ENCODE data around the gene PRUNE2.

PRUNE2 gene

GRCh38 chr9:76898786-76899185 is 7.1 kb downstream of the PRUNE2 start:
- DNase-seq (ENCODE audit: low spot score) = no peak

- DNase-seq (ENCODE audit: low spot score) = no peak
Measured at GRCh38 chr9:76897804-76898525, 7.9 kb downstream of the PRUNE2 start.

GRCh38 chr9:76896035-76896434 is 9.9 kb downstream of the PRUNE2 start:
- DNase-seq (ENCODE audit: low spot score) = no peak

GRCh38 chr9:76895186-76895585 is 10.7 kb downstream of the PRUNE2 start:
- no peak for DNase-seq (ENCODE audit: low spot score)

- no peak for DNase-seq (ENCODE audit: low spot score)
Measured at GRCh38 chr9:76894198-76894597, 11.7 kb downstream of the PRUNE2 start.

- no peak for DNase-seq (ENCODE audit: low spot score)
Measured at GRCh38 chr9:76893395-76893932, 12.4 kb downstream of the PRUNE2 start.

GRCh38 chr9:76891874-76892273 is 14.0 kb downstream of the PRUNE2 start:
- DNase-seq (ENCODE audit: low spot score) = no peak

- no peak for DNase-seq (ENCODE audit: low spot score)
Measured at GRCh38 chr9:76891279-76891678, 14.6 kb downstream of the PRUNE2 start.

- DNase-seq (ENCODE audit: low spot score) = no peak
Measured at GRCh38 chr9:76887951-76888350, 18.0 kb downstream of the PRUNE2 start.

- DNase-seq (ENCODE audit: low spot score) = no peak
Measured at GRCh38 chr9:76887003-76887821, 18.7 kb downstream of the PRUNE2 start.

- DNase-seq (ENCODE audit: low spot score) = no peak
Measured at GRCh38 chr9:76886318-76886717, 19.6 kb downstream of the PRUNE2 start.

GRCh38 chr9:76884823-76885222 is 21.1 kb downstream of the PRUNE2 start:
- DNase-seq (ENCODE audit: low spot score) = no peak

GRCh38 chr9:76883341-76883855 is 22.5 kb downstream of the PRUNE2 start:
- DNase-seq (ENCODE audit: low spot score) = no peak

- no peak for DNase-seq (ENCODE audit: low spot score)
Measured at GRCh38 chr9:76882686-76883085, 23.2 kb downstream of the PRUNE2 start.

GRCh38 chr9:76880210-76880609 is 25.7 kb downstream of the PRUNE2 start:
- no peak for DNase-seq (ENCODE audit: low spot score)

- no peak for DNase-seq (ENCODE audit: low spot score)
Measured at GRCh38 chr9:76878933-76879332, 27.0 kb downstream of the PRUNE2 start.

- no peak for DNase-seq (ENCODE audit: low spot score)
Measured at GRCh38 chr9:76877961-76878360, 28.0 kb downstream of the PRUNE2 start.

- DNase-seq (ENCODE audit: low spot score) = no peak
Measured at GRCh38 chr9:76876098-76876497, 29.8 kb downstream of the PRUNE2 start.

GRCh38 chr9:76873821-76874220 is 32.1 kb downstream of the PRUNE2 start:
- DNase-seq (ENCODE audit: low spot score) = no peak

GRCh38 chr9:76873056-76873792 is 32.7 kb downstream of the PRUNE2 start:
- DNase-seq (ENCODE audit: low spot score) = no peak

GRCh38 chr9:76868897-76869296 is 37.0 kb downstream of the PRUNE2 start:
- no peak for DNase-seq (ENCODE audit: low spot score)

GRCh38 chr9:76866689-76867088 is 39.2 kb downstream of the PRUNE2 start:
- DNase-seq (ENCODE audit: low spot score) = no peak

Data from CD4-positive, alpha-beta T cell treated with Interleukin-6 at 100 ng/mL for 8 hours (primary cell).